ENCODE data around the gene URI1. TPM values are rescaled to one million over a fixed set of nuclear protein-coding genes. Genes with fewer than 3 reads are reported as not detected.

URI1 gene
- 80.4 to 106 TPM (median 85.8 TPM) in 5 replicates for total RNA-seq (2022; extraction: Qiagen RNA extraction)

GRCh38 chr19:29941828-29942403, at the start of gene URI1:
Gene URI1, plus strand, starts transcription at chr19:29942239. Its CDS starts 309 bp downstream, at chr19:29942548.

Other genes starting within 250 kb of the URI1 start
- 41.3 to 52.3 TPM (median 49.8 TPM) in 5 replicates for gene C19orf12, start 227.0 kb upstream of the URI1 start, total RNA-seq (2022; extraction: Qiagen RNA extraction)
- gene CCNE1, start 130.2 kb upstream of the URI1 start, total RNA-seq (2022; extraction: Qiagen RNA extraction) = 22.0 to 25.2 TPM (median 22.6 TPM) in 5 replicates

All from A549 treated with AZD2906 at 1 μM for 4 hours (cell line).